OCI-LY1 (cell line): Measurements from ENCODE around the gene SESN1.

Experiments used
- H2AFZ ChIP-seq: fragments of 200-600 bp; sonication (generic), shearing (Covaris generic); 2 replicates; pipeline ENCODE4 v1.6.0; 2014; ENCODE audit warnings: antibody characterized with exemption, mild to moderate bottlenecking, low read length
- H3F3A ChIP-seq: fragments of 200-600 bp; sonication (generic), shearing (Covaris generic); 2 replicates; pipeline ENCODE4 v1.6.0; 2014; ENCODE audit warnings: mild to moderate bottlenecking, antibody characterized with exemption, low read length, moderate library complexity; ENCODE audit not compliant: insufficient read depth
- H3K27ac ChIP-seq: fragments of 200-600 bp; sonication (generic); 2 replicates; pipeline ENCODE4 v1.5.1; 2014; ENCODE audit warnings: low read length, mixed run types, mild to moderate bottlenecking, low read depth; ENCODE audit not compliant: poor library complexity, severe bottlenecking
- H3K27me3 ChIP-seq: fragments of 200-600 bp; sonication (generic); 2 replicates; pipeline ENCODE4 v1.6.0; 2014; ENCODE audit warnings: antibody characterized with exemption, mild to moderate bottlenecking, low read length, moderate library complexity; ENCODE audit not compliant: insufficient read depth
- H3K36me3 ChIP-seq: fragments of 200-600 bp; sonication (generic); 2 replicates; pipeline ENCODE4 v1.6.1; 2014; ENCODE audit warnings: mild to moderate bottlenecking, antibody characterized with exemption, low read length, moderate library complexity, mixed read lengths; ENCODE audit not compliant: insufficient read depth
- H3K4me1 ChIP-seq: fragments of 200-600 bp; sonication (generic); 2 replicates; pipeline ENCODE4 v1.5.1; 2014; ENCODE audit warnings: mild to moderate bottlenecking, low read length, moderate library complexity; ENCODE audit not compliant: insufficient read depth, severe bottlenecking
- H3K4me2 ChIP-seq: fragments of 200-600 bp; sonication (generic), shearing (Covaris generic); 2 replicates; pipeline ENCODE4 v1.6.1; 2014; ENCODE audit warnings: low read length
- H3K4me3 ChIP-seq: fragments of 200-600 bp; sonication (generic); 2 replicates; pipeline ENCODE4 v1.5.1; 2014; ENCODE audit warnings: low read length, low read depth, mild to moderate bottlenecking, mixed read lengths; ENCODE audit not compliant: poor library complexity, severe bottlenecking
- H3K79me2 ChIP-seq: fragments of 200-600 bp; shearing (Covaris generic); 2 replicates; pipeline ENCODE4 v1.6.1; 2016; ENCODE audit warnings: mixed run types, low read length, mixed read lengths; ENCODE audit not compliant: insufficient read depth
- H3K9ac ChIP-seq: fragments of 200-600 bp; sonication (generic), shearing (Covaris generic); 2 replicates; pipeline ENCODE4 v1.6.1; 2014; ENCODE audit warnings: mild to moderate bottlenecking, low read length, mixed read lengths
- H3K9me2 ChIP-seq: fragments of 200-600 bp; sonication (generic), shearing (Covaris generic); 2 replicates; pipeline ENCODE4 v1.6.1; 2014; ENCODE audit warnings: low read depth, mild to moderate bottlenecking, low read length, mixed read lengths
- H3K9me3 ChIP-seq: fragments of 200-600 bp; shearing (Covaris generic); 2 replicates; pipeline ENCODE4 v1.6.1; 2014; ENCODE audit warnings: low read length, mixed read lengths
- H4K20me1 ChIP-seq: fragments of 200-600 bp; sonication (generic), shearing (Covaris generic); 2 replicates; pipeline ENCODE4 v1.6.0; 2016; ENCODE audit warnings: mild to moderate bottlenecking, low read length; ENCODE audit not compliant: insufficient read depth
- CTCF ChIP-seq: fragments of 200-600 bp; sonication (generic), shearing (Covaris generic); IDR thresholded peaks from 2 replicates; pipeline ENCODE4 v1.5.1; 2017; ENCODE audit warnings: mild to moderate bottlenecking, antibody characterized with exemption, low read length, moderate library complexity, mixed read lengths
- EZH2 ChIP-seq: fragments of 200-600 bp; sonication (generic), shearing (Covaris generic); IDR thresholded peaks from 2 replicates; pipeline ENCODE4 v1.8.0; 2017; ENCODE audit warnings: borderline replicate concordance, mixed run types, mild to moderate bottlenecking, antibody characterized with exemption, low read length, moderate library complexity, mixed read lengths

Gene SESN1

GRCh38 chr6:109050012-109050411 lies 44.6 kb downstream of the SESN1 start:
- Histone ChIP-seq H3K9ac (no peak overlapping the region), H2AFZ (no peak overlapping the region), H3F3A (no peaks in the 10 kb centered on the region), H3K9me2 (no peaks in the 10 kb centered on the region), H3K4me1 (no peaks in the 10 kb centered on the region), H3K27ac (no peak overlapping the region), H3K36me3 (no peaks in the 10 kb centered on the region), H3K79me2 (no peaks in the 10 kb centered on the region), H4K20me1 (no peaks in the 10 kb centered on the region), H3K9me3 (no peaks in the 10 kb centered on the region), H3K4me2 (no peak overlapping the region), H3K4me3 (no peak overlapping the region), H3K27me3 (no peaks in the 10 kb centered on the region)
- TF ChIP-seq CTCF (no peak), EZH2 (no peak)

DNA sequence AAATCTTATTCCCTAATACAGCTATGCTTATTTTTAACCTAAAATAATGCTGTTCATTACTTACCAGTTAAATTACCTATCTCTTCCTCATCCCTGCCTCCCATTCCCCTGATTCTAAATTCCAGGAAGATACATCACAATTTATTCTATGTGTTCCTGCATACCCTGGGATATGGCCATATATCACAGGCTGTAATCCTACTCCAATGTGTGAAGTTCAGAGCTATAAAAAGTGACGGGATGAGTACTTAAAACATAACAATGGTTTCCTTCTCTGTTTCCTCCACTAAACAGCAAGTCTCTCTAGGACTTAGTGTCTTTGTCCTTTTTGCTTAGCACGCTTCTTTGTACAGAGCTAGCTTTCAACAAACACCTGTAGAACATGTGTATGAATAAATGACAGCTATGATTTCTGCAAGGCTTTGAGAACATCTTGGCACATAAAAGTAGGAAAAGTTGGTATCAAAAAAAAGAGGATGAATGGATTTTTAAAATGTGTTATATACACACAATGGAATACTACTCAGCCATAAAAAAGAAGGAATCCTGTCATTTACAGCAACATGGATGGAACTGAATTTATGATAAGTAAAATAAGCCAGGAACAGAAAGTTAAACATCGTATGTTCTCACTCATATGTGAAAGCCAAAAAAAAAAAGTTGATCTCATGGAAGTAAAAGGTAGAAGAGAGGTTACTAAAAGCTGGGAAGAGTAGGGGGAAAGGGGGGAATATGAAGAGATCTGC lies 45.8 kb downstream of the SESN1 start:
- no peak overlapping the region for H3K27ac ChIP-seq
- H3K9me3 ChIP-seq, result no peaks in the 10 kb centered on the region
- no peak overlapping the region for H3K4me2 ChIP-seq
- H3F3A ChIP-seq, result no peaks in the 10 kb centered on the region
- no peaks in the 10 kb centered on the region for H4K20me1 ChIP-seq
- TF ChIP-seq CTCF (no peak), EZH2 (no peak)
- H3K4me3 ChIP-seq, result no peak overlapping the region
- no peaks in the 10 kb centered on the region for H3K4me1 ChIP-seq
- no peak overlapping the region for H2AFZ ChIP-seq
- no peaks in the 10 kb centered on the region for H3K27me3 ChIP-seq
- H3K9ac ChIP-seq, result no peak overlapping the region
- no peaks in the 10 kb centered on the region for H3K79me2 ChIP-seq
- no peaks in the 10 kb centered on the region for H3K36me3 ChIP-seq
- H3K9me2 ChIP-seq, result no peaks in the 10 kb centered on the region

GRCh38 chr6:109048176-109048575 lies 46.5 kb downstream of the SESN1 start:
- H3K4me2 ChIP-seq, result no peak overlapping the region

More at GRCh38 chr6:109048176-109048575, 46.5 kb downstream of the SESN1 start:
- no peaks in the 10 kb centered on the region for H3K36me3 ChIP-seq
- TF ChIP-seq CTCF, result no peak
- no peak for TF ChIP-seq EZH2
- H3K9me3 ChIP-seq, result no peaks in the 10 kb centered on the region
- no peak overlapping the region for H3K4me3 ChIP-seq
- no peaks in the 10 kb centered on the region for H3K9me2 ChIP-seq
- H3K4me1 ChIP-seq, result no peaks in the 10 kb centered on the region
- no peak overlapping the region for H3K27ac ChIP-seq
- H3K27me3 ChIP-seq, result no peaks in the 10 kb centered on the region
- no peak overlapping the region for H2AFZ ChIP-seq
- H3K79me2 ChIP-seq, result no peaks in the 10 kb centered on the region
- no peaks in the 10 kb centered on the region for H4K20me1 ChIP-seq
- H3F3A ChIP-seq, result no peaks in the 10 kb centered on the region
- H3K9ac ChIP-seq, result no peak overlapping the region
